Keratinocyte (primary cell): ENCODE data around the gene PGAP3.

Experiments
- EZH2 ChIP-seq: IDR thresholded peaks from one replicate; pipeline ENCODE4 v1.6.1; 2012; ENCODE audit warnings: inconsistent platforms, mild to moderate bottlenecking, low read length, moderate library complexity
- TF ChIP-seq, protein P1 (sequence below), 3 experiments: IDR thresholded peaks in 1 of 3; conservative IDR thresholded peaks in 1 of 3; optimal IDR thresholded peaks in 1 of 3; 2 replicates in 2 of 3; 3 replicates in 1 of 3; pipeline versions ENCODE3 to v1.5.1; 2011; ENCODE audit warnings: low read length in 3 of 3, mild to moderate bottlenecking in 3 of 3, moderate library complexity in 2 of 3, control low read depth in 1 of 3, inconsistent platforms in 1 of 3; ENCODE audit not compliant: insufficient read depth in 2 of 3; ENCODE audit errors: extremely low read depth in 1 of 3

DNA sequence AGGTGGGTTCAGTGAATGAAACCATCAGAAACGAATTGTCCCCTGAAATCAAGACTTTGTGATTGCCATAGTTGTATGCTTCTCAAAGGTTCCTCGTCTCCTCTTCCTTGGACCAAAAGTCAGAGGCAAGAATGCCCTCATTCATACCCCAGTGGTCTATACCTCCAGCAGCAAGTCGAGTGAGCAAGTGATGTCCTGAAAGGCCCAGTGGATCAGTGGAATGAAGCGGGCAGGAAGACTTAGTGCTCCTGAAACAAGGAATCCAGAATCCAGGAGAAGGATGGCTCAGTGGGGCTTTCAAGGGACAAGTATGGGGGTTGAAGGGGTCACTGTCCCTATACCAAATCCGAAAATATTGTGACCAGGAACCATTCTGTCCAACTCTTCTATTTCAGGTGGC, 6.7 kb upstream of the PGAP3 start:
- TF ChIP-seq, protein P1, sequence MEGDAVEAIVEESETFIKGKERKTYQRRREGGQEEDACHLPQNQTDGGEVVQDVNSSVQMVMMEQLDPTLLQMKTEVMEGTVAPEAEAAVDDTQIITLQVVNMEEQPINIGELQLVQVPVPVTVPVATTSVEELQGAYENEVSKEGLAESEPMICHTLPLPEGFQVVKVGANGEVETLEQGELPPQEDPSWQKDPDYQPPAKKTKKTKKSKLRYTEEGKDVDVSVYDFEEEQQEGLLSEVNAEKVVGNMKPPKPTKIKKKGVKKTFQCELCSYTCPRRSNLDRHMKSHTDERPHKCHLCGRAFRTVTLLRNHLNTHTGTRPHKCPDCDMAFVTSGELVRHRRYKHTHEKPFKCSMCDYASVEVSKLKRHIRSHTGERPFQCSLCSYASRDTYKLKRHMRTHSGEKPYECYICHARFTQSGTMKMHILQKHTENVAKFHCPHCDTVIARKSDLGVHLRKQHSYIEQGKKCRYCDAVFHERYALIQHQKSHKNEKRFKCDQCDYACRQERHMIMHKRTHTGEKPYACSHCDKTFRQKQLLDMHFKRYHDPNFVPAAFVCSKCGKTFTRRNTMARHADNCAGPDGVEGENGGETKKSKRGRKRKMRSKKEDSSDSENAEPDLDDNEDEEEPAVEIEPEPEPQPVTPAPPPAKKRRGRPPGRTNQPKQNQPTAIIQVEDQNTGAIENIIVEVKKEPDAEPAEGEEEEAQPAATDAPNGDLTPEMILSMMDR (optimal IDR thresholded peaks at IDR 0.05 in 1 of 3, IDR thresholded peaks at IDR 0.05 in 1 of 3, conservative IDR thresholded peaks at IDR 0.05 in 1 of 3; ENCODE audit: extremely low read depth in 1 of 3, insufficient read depth in 2 of 3, low read length in 3 of 3) = no peak
- no peak for TF ChIP-seq EZH2
